IPS DF 4.7 (cell line): ENCODE results near the gene PRSS1.
"Not testable (repeated sequence)": the region's sequence is repeated elsewhere in the genome, so short reads cannot be mapped to it uniquely, and the experiment has no call there.

Experiments used
- DNase-seq: peaks from one replicate; pipeline ENCODE4 v3.0.0-alpha.2; 2013; ENCODE audit warnings: low spot score; ENCODE audit errors: extremely low read depth

The PRSS1 gene

GRCh38 chr7:142773230-142773629, 24.0 kb downstream of the PRSS1 start:
- no peak for DNase-seq

GRCh38 chr7:142773937-142774744, 24.9 kb downstream of the PRSS1 start:
- no peak for DNase-seq

GRCh38 chr7:142774826-142775225, 25.6 kb downstream of the PRSS1 start:
- DNase-seq: no peak

- not testable (repeated sequence) for DNase-seq
These were observed 26.3 kb downstream of the PRSS1 start for GRCh38 chr7:142775351-142776115.

GRCh38 chr7:142776206-142776844, 27.1 kb downstream of the PRSS1 start:
- DNase-seq: no peak

GRCh38 chr7:142776845-142777225, 27.6 kb downstream of the PRSS1 start:
- not testable (repeated sequence) for DNase-seq

- no peak for DNase-seq
These were observed 28.0 kb downstream of the PRSS1 start for GRCh38 chr7:142777318-142777717.

GRCh38 chr7:142782922-142783900, 33.9 kb downstream of the PRSS1 start:
- peak; percentile 66 for DNase-seq

GRCh38 chr7:142784096-142784495, 34.8 kb downstream of the PRSS1 start:
- no peak for DNase-seq

- DNase-seq: no peak
These were observed 35.4 kb downstream of the PRSS1 start for GRCh38 chr7:142784716-142785115.

GRCh38 chr7:142785841-142786250, 36.6 kb downstream of the PRSS1 start:
- DNase-seq: no peak

- DNase-seq: no peak
These were observed 37.9 kb downstream of the PRSS1 start for GRCh38 chr7:142787034-142787768.

- DNase-seq: no peak
These were observed 38.5 kb downstream of the PRSS1 start for GRCh38 chr7:142787783-142788182.

GRCh38 chr7:142788303-142789289, 39.3 kb downstream of the PRSS1 start:
- no peak for DNase-seq

GRCh38 chr7:142789441-142789840, 40.2 kb downstream of the PRSS1 start:
- DNase-seq: no peak

- no peak for DNase-seq
These were observed 40.8 kb downstream of the PRSS1 start for GRCh38 chr7:142790056-142790455.

GRCh38 chr7:142790555-142790954, 41.3 kb downstream of the PRSS1 start:
- no peak for DNase-seq

- no peak for DNase-seq
These were observed 42.2 kb downstream of the PRSS1 start for GRCh38 chr7:142791502-142791901.

GRCh38 chr7:142792129-142792528, 42.9 kb downstream of the PRSS1 start:
- DNase-seq: no peak
